Neural cell (in vitro differentiated cells): Measurements from ENCODE around the gene MON1A. TPM values are rescaled to one million over a fixed set of nuclear protein-coding genes. Genes with fewer than 3 reads are reported as not detected.

Experiments used
- H2AFZ ChIP-seq: fragments of 200-600, 300-800 bp; sonication (generic), shearing (Covaris generic); 2 replicates; pipeline ENCODE4 v1.6.0; 2014; ENCODE audit warnings: low read depth, mild to moderate bottlenecking, antibody characterized with exemption, low read length, moderate library complexity
- H3F3A ChIP-seq: fragments of 200-600 bp; shearing (Covaris generic); 2 replicates; pipeline ENCODE4 v1.6.1; 2016; ENCODE audit warnings: mild to moderate bottlenecking, moderate library complexity, mixed read lengths, antibody characterized with exemption, low read length; ENCODE audit not compliant: insufficient read depth, poor library complexity, severe bottlenecking
- H3K27ac ChIP-seq: fragments of 200-600, 300-800 bp; sonication (generic), shearing (Covaris generic); 2 replicates; pipeline ENCODE4 v1.5.1; 2014; ENCODE audit warnings: mild to moderate bottlenecking, low read length, moderate library complexity
- H3K27me3 ChIP-seq: fragments of 300-800, 200-600 bp; sonication (generic), shearing (Covaris generic); 2 replicates; pipeline ENCODE4 v1.6.0; 2014; ENCODE audit warnings: mild to moderate bottlenecking, low read depth, low read length, moderate library complexity; ENCODE audit not compliant: insufficient read depth
- H3K36me3 ChIP-seq: fragments of 300-800, 200-600 bp; sonication (generic), shearing (Covaris generic); 2 replicates; pipeline ENCODE4 v1.5.1; 2014; ENCODE audit warnings: mild to moderate bottlenecking, antibody characterized with exemption, low read length, moderate library complexity; ENCODE audit not compliant: insufficient read depth
- H3K4me2 ChIP-seq: fragments of 300-800, 200-600 bp; sonication (generic), shearing (Covaris generic); 2 replicates; pipeline ENCODE4 v1.6.0; 2014; ENCODE audit warnings: mild to moderate bottlenecking, low read length
- H3K4me3 ChIP-seq: fragments of 300-800, 200-600 bp; sonication (generic), shearing (Covaris generic); 2 replicates; pipeline ENCODE4 v1.5.1; 2014; ENCODE audit warnings: mild to moderate bottlenecking, low read length, moderate library complexity
- H3K79me2 ChIP-seq: fragments of 200-600 bp; shearing (Covaris generic); replicated peaks from 2 replicates; pipeline ENCODE4 v1.6.0; 2014; ENCODE audit warnings: mild to moderate bottlenecking, low read length, moderate library complexity; ENCODE audit not compliant: insufficient read depth
- H3K9ac ChIP-seq: fragments of 300-800, 200-600 bp; sonication (generic), shearing (Covaris generic); 2 replicates; pipeline ENCODE4 v1.6.1; 2016; ENCODE audit warnings: mild to moderate bottlenecking, low read length, mixed read lengths
- H3K9me2 ChIP-seq: fragments of 200-600 bp; shearing (Covaris generic); 2 replicates; pipeline ENCODE4 v1.6.1; 2016; ENCODE audit warnings: mild to moderate bottlenecking, low read length, mixed read lengths; ENCODE audit not compliant: insufficient read depth
- H3K9me3 ChIP-seq: fragments of 200-600, 300-800 bp; sonication (generic), shearing (Covaris generic); 2 replicates; pipeline ENCODE4 v1.6.1; 2016; ENCODE audit warnings: mild to moderate bottlenecking, mixed run types, low read length, moderate library complexity, mixed read lengths
- H4K20me1 ChIP-seq: fragments of 200-600 bp; shearing (Covaris generic); 2 replicates; pipeline ENCODE4 v1.6.1; 2016; ENCODE audit warnings: mild to moderate bottlenecking, mixed run types; ENCODE audit not compliant: insufficient read depth
- EP300 ChIP-seq: fragments of 450-650 bp; conservative IDR thresholded peaks from 2 replicates; pipeline ENCODE4 v1.6.1; 2014; ENCODE audit warnings: antibody characterized with exemption, mild to moderate bottlenecking, moderate library complexity; ENCODE audit not compliant: poor library complexity, severe bottlenecking
- EZH2 ChIP-seq: fragments of 200-600, 300-800 bp; shearing (Covaris generic), sonication (generic); IDR thresholded peaks from 2 replicates; pipeline ENCODE4 v1.6.1; 2014; ENCODE audit warnings: antibody characterized with exemption, low read length, borderline replicate concordance, mild to moderate bottlenecking; ENCODE audit not compliant: insufficient read depth, poor library complexity, severe bottlenecking
- MXI1 ChIP-seq: fragments of 450-650 bp; conservative IDR thresholded peaks from 2 replicates; pipeline ENCODE4 v1.6.1; 2014; ENCODE audit warnings: antibody characterized with exemption, mild to moderate bottlenecking; ENCODE audit not compliant: poor library complexity, severe bottlenecking
- POLR2AphosphoS5 ChIP-seq: IDR thresholded peaks from 2 replicates; pipeline ENCODE4 v1.6.1; 2012
- RAD21 ChIP-seq: fragments of 450-650 bp; conservative IDR thresholded peaks from 2 replicates; pipeline ENCODE4 v1.6.1; 2014; ENCODE audit warnings: antibody characterized with exemption, mild to moderate bottlenecking, moderate library complexity
- SMC3 ChIP-seq: fragments of 450-650 bp; conservative IDR thresholded peaks from 2 replicates; pipeline ENCODE4 v1.6.1; 2014; ENCODE audit warnings: antibody characterized with exemption, mild to moderate bottlenecking, moderate library complexity; ENCODE audit not compliant: poor library complexity
- TAF1 ChIP-seq: IDR thresholded peaks from 2 replicates; pipeline ENCODE4 v1.6.1; 2012; ENCODE audit warnings: low read depth
- polyA plus RNA-seq: library from polyadenylated mRNA; depleted of rRNA; stranded (reverse); fragments of >200 nt; gene quantifications from 2 replicates; pipeline ENCODE4 v1.2.3, GENCODE V29; 2014
- TF ChIP-seq, protein P1 (sequence below): IDR thresholded peaks from 2 replicates; pipeline ENCODE4 v1.6.1; 2012; ENCODE audit warnings: borderline replicate concordance
- TF ChIP-seq, protein P2 (sequence below): fragments of 450-650 bp; IDR thresholded peaks from 2 replicates; pipeline ENCODE4 v1.5.1; 2014; ENCODE audit warnings: antibody characterized with exemption, mild to moderate bottlenecking, moderate library complexity; ENCODE audit not compliant: poor library complexity, severe bottlenecking

Gene MON1A
- polyA plus RNA-seq, 1 donor from 2014 or later: 35.4 TPM

GRCh38 chr3:49896345-49896744 is 33.3 kb downstream of the MON1A start:
- Histone ChIP-seq H3K27me3 (no peaks in the 10 kb centered on the region), H3K9ac (no peak overlapping the region), H3K27ac (no peak overlapping the region), H3K4me3 (no peak overlapping the region), H4K20me1 (no peaks in the 10 kb centered on the region), H2AFZ (no peak overlapping the region), H3K9me3 (no peaks in the 10 kb centered on the region), H3K79me2 (no peaks in the 10 kb centered on the region), H3F3A (no peaks in the 10 kb centered on the region), H3K9me2 (no peaks in the 10 kb centered on the region), H3K4me2 (no peak overlapping the region), H3K36me3 (no peaks in the 10 kb centered on the region)
- TF ChIP-seq RAD21 (no peak), MXI1 (no peak), EP300 (no peak), POLR2AphosphoS5 (no peak), SMC3 (no peak), TAF1 (no peak), EZH2 (no peak)
- TF ChIP-seq, protein P1, sequence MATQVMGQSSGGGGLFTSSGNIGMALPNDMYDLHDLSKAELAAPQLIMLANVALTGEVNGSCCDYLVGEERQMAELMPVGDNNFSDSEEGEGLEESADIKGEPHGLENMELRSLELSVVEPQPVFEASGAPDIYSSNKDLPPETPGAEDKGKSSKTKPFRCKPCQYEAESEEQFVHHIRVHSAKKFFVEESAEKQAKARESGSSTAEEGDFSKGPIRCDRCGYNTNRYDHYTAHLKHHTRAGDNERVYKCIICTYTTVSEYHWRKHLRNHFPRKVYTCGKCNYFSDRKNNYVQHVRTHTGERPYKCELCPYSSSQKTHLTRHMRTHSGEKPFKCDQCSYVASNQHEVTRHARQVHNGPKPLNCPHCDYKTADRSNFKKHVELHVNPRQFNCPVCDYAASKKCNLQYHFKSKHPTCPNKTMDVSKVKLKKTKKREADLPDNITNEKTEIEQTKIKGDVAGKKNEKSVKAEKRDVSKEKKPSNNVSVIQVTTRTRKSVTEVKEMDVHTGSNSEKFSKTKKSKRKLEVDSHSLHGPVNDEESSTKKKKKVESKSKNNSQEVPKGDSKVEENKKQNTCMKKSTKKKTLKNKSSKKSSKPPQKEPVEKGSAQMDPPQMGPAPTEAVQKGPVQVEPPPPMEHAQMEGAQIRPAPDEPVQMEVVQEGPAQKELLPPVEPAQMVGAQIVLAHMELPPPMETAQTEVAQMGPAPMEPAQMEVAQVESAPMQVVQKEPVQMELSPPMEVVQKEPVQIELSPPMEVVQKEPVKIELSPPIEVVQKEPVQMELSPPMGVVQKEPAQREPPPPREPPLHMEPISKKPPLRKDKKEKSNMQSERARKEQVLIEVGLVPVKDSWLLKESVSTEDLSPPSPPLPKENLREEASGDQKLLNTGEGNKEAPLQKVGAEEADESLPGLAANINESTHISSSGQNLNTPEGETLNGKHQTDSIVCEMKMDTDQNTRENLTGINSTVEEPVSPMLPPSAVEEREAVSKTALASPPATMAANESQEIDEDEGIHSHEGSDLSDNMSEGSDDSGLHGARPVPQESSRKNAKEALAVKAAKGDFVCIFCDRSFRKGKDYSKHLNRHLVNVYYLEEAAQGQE: no peak
- TF ChIP-seq, protein P2, sequence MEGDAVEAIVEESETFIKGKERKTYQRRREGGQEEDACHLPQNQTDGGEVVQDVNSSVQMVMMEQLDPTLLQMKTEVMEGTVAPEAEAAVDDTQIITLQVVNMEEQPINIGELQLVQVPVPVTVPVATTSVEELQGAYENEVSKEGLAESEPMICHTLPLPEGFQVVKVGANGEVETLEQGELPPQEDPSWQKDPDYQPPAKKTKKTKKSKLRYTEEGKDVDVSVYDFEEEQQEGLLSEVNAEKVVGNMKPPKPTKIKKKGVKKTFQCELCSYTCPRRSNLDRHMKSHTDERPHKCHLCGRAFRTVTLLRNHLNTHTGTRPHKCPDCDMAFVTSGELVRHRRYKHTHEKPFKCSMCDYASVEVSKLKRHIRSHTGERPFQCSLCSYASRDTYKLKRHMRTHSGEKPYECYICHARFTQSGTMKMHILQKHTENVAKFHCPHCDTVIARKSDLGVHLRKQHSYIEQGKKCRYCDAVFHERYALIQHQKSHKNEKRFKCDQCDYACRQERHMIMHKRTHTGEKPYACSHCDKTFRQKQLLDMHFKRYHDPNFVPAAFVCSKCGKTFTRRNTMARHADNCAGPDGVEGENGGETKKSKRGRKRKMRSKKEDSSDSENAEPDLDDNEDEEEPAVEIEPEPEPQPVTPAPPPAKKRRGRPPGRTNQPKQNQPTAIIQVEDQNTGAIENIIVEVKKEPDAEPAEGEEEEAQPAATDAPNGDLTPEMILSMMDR: no peak

DNA sequence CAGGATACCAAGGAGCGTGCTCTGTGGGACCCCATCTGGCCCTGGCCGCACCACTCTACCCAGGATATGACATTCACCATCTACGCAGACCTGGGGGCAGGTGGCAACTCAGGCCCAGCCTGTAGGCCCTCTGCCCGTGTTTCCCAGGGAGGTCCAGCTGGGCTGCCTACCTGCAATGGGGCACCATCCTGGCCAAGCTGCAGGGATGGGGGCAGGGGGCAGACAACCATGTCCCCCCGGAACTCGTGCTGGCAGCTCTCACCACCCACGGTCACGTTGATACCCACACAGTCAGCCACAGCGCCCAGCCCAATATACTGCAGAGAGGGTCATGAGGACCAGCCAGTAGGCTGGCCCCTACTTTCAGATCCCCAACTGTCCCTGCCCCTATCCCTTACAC is 33.8 kb downstream of the MON1A start:
- H3K4me2 ChIP-seq: no peak overlapping the region
- H3K79me2 ChIP-seq: no peaks in the 10 kb centered on the region
- no peaks in the 10 kb centered on the region for H3K9me2 ChIP-seq
- H3K4me3 ChIP-seq: no peak overlapping the region
- no peaks in the 10 kb centered on the region for H3K9me3 ChIP-seq
- H3K9ac ChIP-seq: no peak overlapping the region
- no peak overlapping the region for H3K27ac ChIP-seq
- no peaks in the 10 kb centered on the region for H3K27me3 ChIP-seq
- H3F3A ChIP-seq: no peaks in the 10 kb centered on the region
- no peaks in the 10 kb centered on the region for H4K20me1 ChIP-seq
- H2AFZ ChIP-seq: no peak overlapping the region
- TF ChIP-seq MXI1: no peak
- no peak for TF ChIP-seq SMC3
- TF ChIP-seq RAD21: no peak
- TF ChIP-seq POLR2AphosphoS5: no peak
- no peak for TF ChIP-seq EP300
- TF ChIP-seq EZH2: no peak
- TF ChIP-seq, protein P1: no peak
- TF ChIP-seq, protein P2: no peak
- no peak for TF ChIP-seq TAF1
- H3K36me3 ChIP-seq: no peaks in the 10 kb centered on the region
